ENCODE data around the gene RAP1GDS1.
"Not testable (repeated sequence)": the region's sequence is repeated elsewhere in the genome, so short reads cannot be mapped to it uniquely, and the experiment has no call there.

Gene RAP1GDS1

DNA sequence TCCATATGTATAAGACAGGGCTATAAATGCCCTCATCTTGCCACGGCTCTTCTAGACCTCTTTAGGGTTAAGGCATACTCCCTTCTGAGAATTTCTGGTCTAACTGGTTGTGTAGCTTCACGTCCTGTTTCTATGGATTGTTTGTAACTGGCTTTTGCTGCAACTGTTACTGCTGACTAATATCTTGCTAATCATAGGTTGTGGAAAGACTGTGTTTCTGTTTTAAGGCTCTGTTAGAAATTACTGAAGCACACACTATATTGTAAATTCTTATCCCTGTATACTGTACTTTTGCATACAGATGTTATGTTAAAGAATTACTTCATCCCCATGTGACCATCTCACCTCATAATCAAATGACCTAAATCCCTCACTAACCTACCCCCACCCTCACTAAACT lies 218.4 kb downstream of the RAP1GDS1 start:
- Mint-ChIP-seq H3K27ac (peak overlapping the region; percentile 62), H3K4me1 (ENCODE audit: low read depth) (peaks cover 62% of the 10 kb centered on the region)
- not testable (repeated sequence) for DNase-seq (ENCODE audit: low spot score)

DNA sequence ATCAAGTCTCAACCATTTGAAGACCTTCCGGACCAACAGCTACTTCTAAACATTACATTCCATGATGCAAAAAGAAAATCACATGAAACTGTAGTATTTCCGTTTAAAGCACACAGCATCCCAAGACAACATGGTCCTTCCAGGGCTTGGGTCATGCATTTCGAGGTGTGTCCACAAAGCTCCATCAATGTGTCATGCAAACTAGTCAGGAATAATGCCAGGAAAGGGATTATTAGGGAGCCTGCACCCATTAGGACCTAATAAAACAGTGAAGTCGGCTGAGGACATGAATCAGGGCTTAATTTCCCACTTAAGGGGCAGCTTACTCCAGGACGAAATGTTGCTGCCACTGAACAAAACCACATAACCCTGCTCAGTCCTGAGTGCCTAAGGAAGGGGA lies 219.4 kb downstream of the RAP1GDS1 start:
- no peaks in the 10 kb centered on the region for H3K27me3 Mint-ChIP-seq (ENCODE audit: low read depth)
- peaks cover 65% of the 10 kb centered on the region for H3K4me1 Mint-ChIP-seq (ENCODE audit: low read depth)
- no peaks in the 10 kb centered on the region for H3K9me3 Mint-ChIP-seq
- H3K4me3 Mint-ChIP-seq, result peak overlapping the region; percentile 5
- H3K36me3 Mint-ChIP-seq (ENCODE audit: low read depth), result peaks cover 42% of the 10 kb centered on the region
- peak overlapping the region; percentile 18 for H3K27ac Mint-ChIP-seq
- DNase-seq (ENCODE audit: low spot score), result no peak

More for the DNA sequence above, 218.4 kb downstream of the RAP1GDS1 start:
- H3K9me3 Mint-ChIP-seq; H3K27me3 Mint-ChIP-seq (ENCODE audit: low read depth): not testable (repeated sequence)
- peaks cover 46% of the 10 kb centered on the region for H3K36me3 Mint-ChIP-seq (ENCODE audit: low read depth)
- peak overlapping the region; percentile 3 for H3K4me3 Mint-ChIP-seq

DNA sequence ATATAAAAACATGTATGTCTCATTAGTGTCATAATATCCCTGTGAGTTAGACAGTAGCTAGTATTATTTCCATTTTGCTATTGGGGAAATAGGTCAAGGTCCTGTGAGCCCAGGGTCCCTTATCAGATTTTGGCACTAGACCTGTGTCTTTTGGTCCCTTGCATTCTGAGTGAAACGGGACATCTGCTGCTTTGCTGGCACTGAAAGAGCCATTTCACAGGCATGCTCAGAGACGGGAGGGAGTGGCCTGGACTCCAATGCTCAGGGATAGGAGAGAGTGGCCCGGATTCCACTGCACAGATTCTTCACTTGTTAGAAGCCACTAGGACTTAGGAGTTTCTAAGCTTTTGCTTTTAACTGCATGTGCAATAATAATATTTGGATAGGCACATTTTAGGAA lies 220.0 kb downstream of the RAP1GDS1 start:
- DNase-seq (ENCODE audit: low spot score), result no peak
- H3K27me3 Mint-ChIP-seq (ENCODE audit: low read depth), result no peaks in the 10 kb centered on the region
- peaks cover 69% of the 10 kb centered on the region for H3K4me1 Mint-ChIP-seq (ENCODE audit: low read depth)
- H3K36me3 Mint-ChIP-seq (ENCODE audit: low read depth), result peaks cover 40% of the 10 kb centered on the region
- no peaks in the 10 kb centered on the region for H3K9me3 Mint-ChIP-seq
- no peak overlapping the region for H3K4me3 Mint-ChIP-seq
- H3K27ac Mint-ChIP-seq, result no peak overlapping the region

- no peaks in the 10 kb centered on the region for H3K9me3 Mint-ChIP-seq
- peaks cover 75% of the 10 kb centered on the region for H3K4me1 Mint-ChIP-seq (ENCODE audit: low read depth)
- H3K27me3 Mint-ChIP-seq (ENCODE audit: low read depth), result no peaks in the 10 kb centered on the region
- H3K27ac Mint-ChIP-seq, result peak overlapping the region; percentile 92
- peaks cover 32% of the 10 kb centered on the region for H3K36me3 Mint-ChIP-seq (ENCODE audit: low read depth)
- H3K4me3 Mint-ChIP-seq, result peak overlapping the region; percentile 39
- no peak for DNase-seq (ENCODE audit: low spot score)
These were observed 221.3 kb downstream of the RAP1GDS1 start for GRCh38 chr4:98482503-98482846.

- H3K36me3 Mint-ChIP-seq (ENCODE audit: low read depth), result peaks cover 30% of the 10 kb centered on the region
- H3K4me1 Mint-ChIP-seq (ENCODE audit: low read depth), result peaks cover 74% of the 10 kb centered on the region
- DNase-seq (ENCODE audit: low spot score), result peak; percentile 72
- H3K9me3 Mint-ChIP-seq, result no peaks in the 10 kb centered on the region
- H3K27ac Mint-ChIP-seq, result peak overlapping the region; percentile 92
- H3K27me3 Mint-ChIP-seq (ENCODE audit: low read depth), result no peaks in the 10 kb centered on the region
- peak overlapping the region; percentile 39 for H3K4me3 Mint-ChIP-seq
These were observed 221.9 kb downstream of the RAP1GDS1 start for GRCh38 chr4:98482847-98483806.

GRCh38 chr4:98484031-98484430 lies 222.8 kb downstream of the RAP1GDS1 start:
- no peak for DNase-seq (ENCODE audit: low spot score)
- Mint-ChIP-seq H3K36me3 (ENCODE audit: low read depth) (peaks cover 26% of the 10 kb centered on the region), H3K4me1 (ENCODE audit: low read depth) (peaks cover 74% of the 10 kb centered on the region), H3K4me3 (no peak overlapping the region), H3K27me3 (ENCODE audit: low read depth) (no peaks in the 10 kb centered on the region), H3K27ac (peak overlapping the region; percentile 92), H3K9me3 (no peaks in the 10 kb centered on the region)

GRCh38 chr4:98485816-98486345 lies 224.7 kb downstream of the RAP1GDS1 start:
- H3K4me1 Mint-ChIP-seq (ENCODE audit: low read depth), result peaks cover 59% of the 10 kb centered on the region
- no peaks in the 10 kb centered on the region for H3K9me3 Mint-ChIP-seq
- no peaks in the 10 kb centered on the region for H3K27me3 Mint-ChIP-seq (ENCODE audit: low read depth)
- H3K36me3 Mint-ChIP-seq (ENCODE audit: low read depth), result peaks cover 18% of the 10 kb centered on the region
- no peak for DNase-seq (ENCODE audit: low spot score)
- H3K4me3 Mint-ChIP-seq, result peak overlapping the region; percentile 40
- peak overlapping the region; percentile 64 for H3K27ac Mint-ChIP-seq

DNA sequence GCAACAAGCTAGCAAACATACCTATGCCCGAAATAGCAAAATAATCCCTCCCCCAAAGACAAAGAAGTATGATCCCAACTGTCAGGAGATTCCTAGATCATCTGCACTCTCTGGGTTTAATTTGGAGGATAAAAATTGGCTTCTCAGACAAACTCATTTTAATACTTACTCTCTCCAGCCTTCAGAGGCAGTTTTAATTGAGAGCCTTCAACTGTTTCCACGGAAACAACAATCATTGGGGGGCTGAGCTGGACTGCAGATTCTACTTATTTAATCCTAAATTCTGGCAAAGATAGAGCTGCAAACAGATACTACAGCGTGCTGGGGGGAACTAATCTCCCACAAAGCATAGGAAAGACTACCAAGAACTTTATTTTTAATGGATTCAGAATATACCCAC lies 229.1 kb downstream of the RAP1GDS1 start:
- Mint-ChIP-seq H3K27me3 (ENCODE audit: low read depth) (no peaks in the 10 kb centered on the region), H3K9me3 (no peaks in the 10 kb centered on the region), H3K36me3 (ENCODE audit: low read depth) (peaks cover 8% of the 10 kb centered on the region), H3K27ac (no peak overlapping the region), H3K4me3 (no peak overlapping the region), H3K4me1 (ENCODE audit: low read depth) (peaks cover 51% of the 10 kb centered on the region)
- DNase-seq (ENCODE audit: low spot score), result no peak

GRCh38 chr4:98491899-98492559 lies 230.8 kb downstream of the RAP1GDS1 start:
- Mint-ChIP-seq H3K27ac (no peak overlapping the region), H3K9me3 (no peaks in the 10 kb centered on the region), H3K36me3 (ENCODE audit: low read depth) (peaks cover 3% of the 10 kb centered on the region), H3K27me3 (ENCODE audit: low read depth) (no peaks in the 10 kb centered on the region), H3K4me3 (no peak overlapping the region), H3K4me1 (ENCODE audit: low read depth) (peaks cover 35% of the 10 kb centered on the region)
- no peak for DNase-seq (ENCODE audit: low spot score)

- no peak overlapping the region for H3K4me3 Mint-ChIP-seq
- H3K9me3 Mint-ChIP-seq, result no peaks in the 10 kb centered on the region
These were observed 232.1 kb downstream of the RAP1GDS1 start for GRCh38 chr4:98493296-98493695.

More at GRCh38 chr4:98493296-98493695, 232.1 kb downstream of the RAP1GDS1 start:
- Mint-ChIP-seq H3K27me3 (ENCODE audit: low read depth) (no peaks in the 10 kb centered on the region), H3K4me1 (ENCODE audit: low read depth) (peaks cover 37% of the 10 kb centered on the region), H3K27ac (no peak overlapping the region), H3K36me3 (ENCODE audit: low read depth) (peaks cover 6% of the 10 kb centered on the region)
- DNase-seq (ENCODE audit: low spot score), result no peak
